Measurements from ENCODE around the gene ZC3H18. TPM values are rescaled to one million over a fixed set of nuclear protein-coding genes. Genes with fewer than 3 reads are reported as not detected.

The ZC3H18 gene
- total RNA-seq, 2 donors from 2014 or later = 23.1 to 25.3 TPM

DNA sequence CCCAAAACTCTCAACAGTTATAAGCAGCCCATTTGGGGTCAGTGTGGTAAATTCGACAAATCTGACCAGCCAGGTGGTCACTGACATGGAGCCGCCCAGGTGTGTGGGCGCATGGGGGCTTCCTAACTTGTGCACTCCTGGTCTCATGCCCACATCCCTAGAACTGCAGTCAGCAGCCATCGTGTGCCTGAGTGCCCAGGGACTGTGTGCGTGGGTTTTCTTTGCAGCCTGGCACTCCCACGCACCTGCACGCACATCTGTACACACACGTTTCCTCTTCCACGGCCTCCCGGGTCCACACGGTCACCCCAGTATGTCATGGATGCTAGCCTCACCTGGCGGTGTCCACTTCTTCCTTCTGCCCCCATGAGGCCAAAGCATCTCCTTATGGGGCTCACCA is 38.9 kb upstream of the ZC3H18 start:
- no peak for ATAC-seq
- DNase-seq = no peak
- intact Hi-C loops (cut with DNase I) = no loop called here

GRCh38 chr16:88531931-88532433 is 38.2 kb upstream of the ZC3H18 start:
- DNase-seq (peak; percentile 18), ATAC-seq (no peak)
- intact Hi-C loops (cut with DNase I) = no loop called here

GRCh38 chr16:88532434-88533241 is 37.6 kb upstream of the ZC3H18 start:
- intact Hi-C loops (cut with DNase I) = no loop called here
- DNase-seq = peak; percentile 33
- no peak for ATAC-seq

DNA sequence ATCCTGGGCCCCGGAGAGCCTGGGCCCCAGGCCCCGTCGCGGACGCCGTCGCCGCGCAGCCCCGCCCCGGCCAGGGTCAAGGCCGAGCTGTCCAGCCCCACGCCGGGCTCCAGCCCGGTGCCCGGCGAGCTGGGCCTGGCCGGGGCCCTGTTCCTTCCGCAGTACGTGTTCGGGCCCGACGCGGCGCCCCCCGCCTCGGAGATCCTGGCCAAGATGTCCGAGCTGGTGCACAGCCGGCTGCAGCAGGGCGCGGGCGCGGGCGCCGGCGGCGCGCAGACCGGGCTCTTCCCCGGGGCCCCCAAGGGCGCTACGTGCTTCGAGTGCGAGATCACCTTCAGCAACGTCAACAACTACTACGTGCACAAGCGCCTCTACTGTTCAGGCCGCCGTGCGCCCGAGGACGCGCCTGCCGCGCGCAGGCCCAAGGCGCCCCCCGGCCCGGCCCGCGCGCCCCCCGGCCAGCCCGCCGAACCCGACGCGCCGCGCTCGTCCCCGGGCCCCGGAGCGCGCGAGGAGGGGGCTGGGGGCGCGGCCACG is 36.8 kb upstream of the ZC3H18 start:
- DNase-seq (no peak), ATAC-seq (peak; percentile 10)
- intact Hi-C loops (cut with DNase I) = no loop called here

GRCh38 chr16:88533932-88534637 is 36.1 kb upstream of the ZC3H18 start:
- intact Hi-C loops (cut with DNase I) = no loop called here
- ATAC-seq (peak; percentile 44 to 71), DNase-seq (peak; percentile 77)

GRCh38 chr16:88534638-88535190 is 35.5 kb upstream of the ZC3H18 start:
- DNase-seq = peak; percentile 73
- intact Hi-C loops (cut with DNase I) = no loop called here
- ATAC-seq = peak; percentile 3 to 36

- ATAC-seq (peak; percentile 9 to 12), DNase-seq (no peak)
- intact Hi-C loops (cut with DNase I) = no loop called here
Observed at GRCh38 chr16:88535191-88535856, 34.9 kb upstream of the ZC3H18 start.

DNA sequence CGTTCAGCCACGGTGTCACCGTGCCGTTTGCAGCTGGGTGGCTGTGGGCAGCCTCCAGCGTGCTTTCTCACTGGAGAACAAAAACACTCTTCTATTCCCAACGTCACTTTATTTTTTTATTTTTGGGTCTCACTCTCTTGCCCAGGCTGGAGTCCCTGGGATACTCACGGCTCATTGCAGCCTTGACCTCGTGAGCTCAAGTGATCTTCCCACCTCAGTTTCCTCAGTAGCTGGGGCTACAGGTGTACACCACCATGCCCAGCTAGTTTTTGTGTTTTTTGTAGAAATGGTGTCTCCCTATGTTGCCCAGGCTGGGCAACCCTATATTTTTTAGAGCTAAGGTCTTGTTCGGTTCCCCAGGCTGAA is 34.4 kb upstream of the ZC3H18 start:
- DNase-seq (no peak), ATAC-seq (no peak)
- intact Hi-C loops (cut with DNase I) = no loop called here

- ATAC-seq = no peak
- intact Hi-C loops (cut with DNase I) = no loop called here
- DNase-seq = no peak
Observed at GRCh38 chr16:88536510-88536909, 33.7 kb upstream of the ZC3H18 start.

DNA sequence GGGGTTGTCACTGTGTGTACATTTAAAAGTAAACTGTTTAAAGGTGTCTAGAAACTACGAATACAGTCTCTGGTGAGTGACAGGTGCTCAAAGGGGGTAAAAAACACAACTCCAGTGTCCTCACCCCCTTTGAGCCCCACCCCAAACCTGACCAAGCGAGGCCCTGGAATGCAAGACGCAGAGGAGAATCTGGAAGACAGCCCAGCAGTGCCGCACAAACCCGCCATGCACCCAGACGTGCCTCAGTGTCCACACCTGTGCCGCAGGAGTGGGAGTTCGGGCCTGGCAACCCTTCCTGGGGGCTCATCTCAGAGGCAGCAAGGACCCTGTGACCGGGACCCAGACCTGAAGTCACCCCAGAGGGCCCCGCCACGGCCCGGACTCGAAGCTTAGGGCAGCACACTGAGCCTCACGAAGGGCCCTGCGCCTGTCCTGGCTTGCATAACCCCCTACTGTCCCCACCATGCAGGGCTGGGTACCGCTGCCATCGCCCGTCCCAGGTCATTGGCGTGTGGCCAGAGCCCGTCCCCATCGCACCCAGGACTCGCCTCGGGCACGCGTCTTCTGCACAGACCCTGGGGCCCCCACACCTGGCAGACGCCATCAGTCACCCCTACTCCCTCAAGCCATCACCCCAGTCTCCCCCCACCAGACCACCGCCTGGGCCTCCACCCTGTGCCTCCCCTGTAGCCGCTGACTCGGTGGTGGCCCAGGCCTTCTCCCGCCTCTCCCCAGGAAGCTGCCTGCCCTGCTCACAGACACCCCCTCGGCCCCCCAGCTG is 33.0 kb upstream of the ZC3H18 start:
- DNase-seq = no peak
- intact Hi-C loops (cut with DNase I) = no loop called here

GRCh38 chr16:88537859-88538258 is 32.3 kb upstream of the ZC3H18 start:
- no peak for ATAC-seq
- no peak for DNase-seq
- intact Hi-C loops (cut with DNase I) = no loop called here

More for the DNA sequence above, 33.0 kb upstream of the ZC3H18 start:
- ATAC-seq = no peak

DNA sequence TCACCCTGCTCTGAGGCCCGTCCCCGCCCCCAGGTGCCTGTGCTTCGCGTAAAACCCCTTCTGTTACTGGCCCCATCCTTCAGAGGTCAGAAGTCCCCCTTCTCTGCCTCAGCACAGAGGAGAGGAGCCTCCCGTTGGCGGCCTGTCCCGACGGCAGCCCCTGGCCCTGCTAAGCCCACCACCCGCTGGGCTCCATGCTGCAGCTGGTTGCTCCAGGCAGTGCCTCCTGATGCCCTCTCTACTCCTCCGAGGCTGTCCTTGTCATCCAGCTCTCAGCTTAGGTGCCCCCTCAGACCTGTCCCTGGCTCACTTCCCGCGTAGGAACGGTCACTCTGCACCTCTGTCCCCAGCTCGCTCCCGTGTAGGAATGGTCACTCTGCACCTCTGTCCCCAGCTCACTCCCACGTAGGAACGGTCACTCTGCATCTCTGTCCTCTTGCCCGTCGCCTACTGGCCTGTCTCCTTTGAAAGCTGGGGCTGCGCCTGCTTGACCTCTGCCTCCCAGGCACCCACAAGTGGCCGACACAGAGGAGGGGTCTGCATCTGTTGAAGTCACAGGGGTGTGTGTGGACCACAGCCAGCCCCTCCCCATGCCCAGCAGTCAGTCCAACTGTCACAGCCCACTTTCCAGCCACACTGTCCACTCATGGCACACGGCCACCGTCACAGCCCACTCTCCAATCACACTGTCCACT is 31.7 kb upstream of the ZC3H18 start:
- intact Hi-C loops (cut with DNase I) = no loop called here
- DNase-seq (no peak), ATAC-seq (no peak)

GRCh38 chr16:88539261-88539651 is 30.9 kb upstream of the ZC3H18 start:
- no peak for ATAC-seq
- intact Hi-C loops (cut with DNase I) = no loop called here
- no peak for DNase-seq

GRCh38 chr16:88539652-88540345 is 30.4 kb upstream of the ZC3H18 start:
- ATAC-seq (no peak), DNase-seq (no peak)
- intact Hi-C loops (cut with DNase I) = no loop called here

- DNase-seq = no peak
- intact Hi-C loops (cut with DNase I) = no loop called here
- ATAC-seq = no peak
Observed at GRCh38 chr16:88540346-88540977, 29.7 kb upstream of the ZC3H18 start.

DNA sequence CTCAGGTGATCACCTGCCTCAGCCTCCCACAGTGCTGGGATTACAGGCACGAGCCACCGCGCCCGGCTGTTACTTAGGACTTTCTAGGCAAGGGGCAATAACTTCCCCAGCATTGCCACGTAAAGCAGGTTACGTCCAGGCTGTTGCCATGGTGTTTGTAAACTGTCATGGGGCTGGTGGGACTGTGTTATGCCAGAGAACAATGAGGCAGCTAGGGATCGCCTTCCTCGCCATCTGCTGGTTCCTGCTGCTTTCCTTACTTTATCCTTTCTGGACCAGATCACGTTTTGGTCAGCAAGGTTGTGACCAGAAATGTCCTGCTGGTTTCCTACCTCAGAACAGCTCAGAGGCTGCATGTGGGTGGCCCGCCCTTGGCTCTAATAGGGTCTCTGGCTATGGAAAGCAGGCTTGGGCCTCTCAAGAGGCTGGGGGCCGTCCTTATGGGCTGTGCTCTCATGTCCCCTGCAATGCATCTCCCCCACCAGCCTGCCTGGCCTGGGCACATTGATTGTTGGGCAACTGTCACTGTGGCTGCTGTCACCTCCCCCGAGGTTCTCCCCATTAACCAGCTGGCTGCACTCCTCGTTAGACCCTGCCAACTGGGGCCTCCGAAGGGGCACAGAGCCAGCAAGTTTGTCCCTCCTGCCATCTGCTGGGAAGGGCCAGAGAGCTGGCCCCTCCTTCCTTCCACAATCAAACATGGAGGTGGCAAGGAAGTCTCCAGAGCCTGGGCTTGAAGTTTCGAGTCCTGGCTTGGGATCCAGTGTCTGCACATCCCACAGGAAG is 28.2 kb upstream of the ZC3H18 start:
- DNase-seq = no peak
- intact Hi-C loops (cut with DNase I) = no loop called here
- ATAC-seq = no peak

All from left cardiac atrium (tissue), 4 donors.